Bronchial smooth muscle cell (primary cell): ENCODE data around the gene GSG1L. TPM values are rescaled to one million over a fixed set of nuclear protein-coding genes. Genes with fewer than 3 reads are reported as not detected.

ENCODE experiments used
- total RNA-seq: library from RNA; depleted of rRNA; stranded (reverse); fragments of >200 nt; gene quantifications from 2 replicates; pipeline ENCODE4 v1.2.1, GENCODE V29; 2014

The GSG1L gene
- not detected in 2 replicates for total RNA-seq

DNA sequence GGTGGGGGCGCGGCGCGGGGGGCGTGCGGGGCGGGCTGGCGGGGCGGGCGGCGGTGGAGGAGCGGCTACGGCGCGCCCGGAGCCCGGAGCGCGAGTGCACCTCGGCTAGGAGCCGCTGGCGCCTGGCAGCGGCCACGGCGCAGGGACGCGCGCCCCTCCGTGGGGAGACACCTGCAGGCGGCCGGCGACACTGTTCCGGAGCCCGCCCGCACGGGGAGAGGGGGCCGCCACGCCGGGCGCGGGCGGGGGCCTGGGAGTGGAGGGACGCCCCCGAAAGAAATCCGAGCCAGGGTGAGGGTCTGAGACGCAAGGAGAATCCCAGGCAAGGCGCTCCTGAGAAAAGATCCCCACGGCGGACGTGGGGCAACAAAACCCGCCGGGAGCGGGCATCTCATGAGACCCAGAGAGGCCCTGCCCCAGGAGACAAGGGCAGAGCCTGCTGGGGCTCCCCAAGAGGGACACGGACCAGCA, at the start of gene GSG1L:
GSG1L (minus strand) TSS at position 124 of the 471 bp plus-strand sequence. CDS start 290 bp downstream, outside the sequence.

Other genes with a start within 250 kb of the GSG1L start
- 62.7 and 86.2 TPM in 2 replicates for gene XPO6, start 148.3 kb upstream of the GSG1L start, total RNA-seq
- gene SBK1, start 228.8 kb upstream of the GSG1L start, total RNA-seq, result not detected in 2 replicates